ENCODE measurements around the gene KIF6.

GRCh38 chr6:39546731-39547130, 178.5 kb downstream of the KIF6 start:
- TF ChIP-seq TCF7L2 (IDR thresholded peaks at IDR 0.05; ENCODE audit: low read depth, low read length) (no peak), CTCF (IDR thresholded peaks at IDR 0.05) (no peak), POLR2AphosphoS5 (IDR thresholded peaks at IDR 0.05; ENCODE audit: low read depth, low read length) (no peak), SIN3A (IDR thresholded peaks at IDR 0.05; ENCODE audit: borderline replicate concordance, insufficient read depth, low read depth, low read length) (no peak), REST (IDR thresholded peaks at IDR 0.05; ENCODE audit: insufficient read depth in 1 of 2, low read depth in 2 of 2, low read length in 1 of 2) (no peak)

Data from Panc1 (cell line).